Epithelial cell of proximal tubule (primary cell): ENCODE results near the gene CENPM. TPM values are rescaled to one million over a fixed set of nuclear protein-coding genes. Genes with fewer than 3 reads are reported as not detected.

Experiments
- DNase-seq: peaks from one replicate; pipeline ENCODE4 v3.0.0-alpha.2; 2011; ENCODE audit warnings: low read depth
- H3K4me3 ChIP-seq: 2 replicates; pipeline ENCODE4 v1.5.1; 2011; ENCODE audit warnings: low read depth, mild to moderate bottlenecking, low read length
- CTCF ChIP-seq: conservative IDR thresholded peaks from 2 replicates; pipeline ENCODE4 v1.5.1; 2012; ENCODE audit warnings: low read depth, mild to moderate bottlenecking, low read length
- total RNA-seq: library from RNA; depleted of rRNA; stranded (reverse); fragments of >200 nt; gene quantifications from 2 replicates; pipeline ENCODE4 v1.2.3, GENCODE V29; 2015

The CENPM gene
- total RNA-seq, 1 donor from 2014 or later, result 58.2 TPM

- no peak overlapping the region for H3K4me3 ChIP-seq
- DNase-seq, result no peak
- TF ChIP-seq CTCF, result no peak
Measured at GRCh38 chr22:41908411-41909309, 38.3 kb downstream of the CENPM start.

GRCh38 chr22:41907436-41908401 is 39.2 kb downstream of the CENPM start:
- TF ChIP-seq CTCF, result no peak
- no peak for DNase-seq
- H3K4me3 ChIP-seq, result no peak overlapping the region

- no peak overlapping the region for H3K4me3 ChIP-seq
- DNase-seq, result no peak
- TF ChIP-seq CTCF, result no peak
Measured at GRCh38 chr22:41906822-41907221, 40.1 kb downstream of the CENPM start.

- no peak for TF ChIP-seq CTCF
- DNase-seq, result no peak
- H3K4me3 ChIP-seq, result no peak overlapping the region
Measured at GRCh38 chr22:41905411-41906202, 41.3 kb downstream of the CENPM start.

GRCh38 chr22:41904450-41905410 is 42.2 kb downstream of the CENPM start:
- no peak for TF ChIP-seq CTCF
- DNase-seq, result no peak

More at GRCh38 chr22:41904450-41905410, 42.2 kb downstream of the CENPM start:
- no peak overlapping the region for H3K4me3 ChIP-seq
